Stimulated activated CD4-positive, alpha-beta T cell treated with anti-CD3 and anti-CD28 coated beads, TNF-alpha, amount 100 ng/mL, for 1 hour (primary cell): Measurements from ENCODE around the gene CHRNA7.

Experiments used
- DNase-seq, 3 donors: peaks; one replicate each; pipeline ENCODE4 v3.0.0-alpha.2; 2020; ENCODE audit warnings: low read depth in 3 of 3, low spot score in 1 of 3

Gene CHRNA7

DNA sequence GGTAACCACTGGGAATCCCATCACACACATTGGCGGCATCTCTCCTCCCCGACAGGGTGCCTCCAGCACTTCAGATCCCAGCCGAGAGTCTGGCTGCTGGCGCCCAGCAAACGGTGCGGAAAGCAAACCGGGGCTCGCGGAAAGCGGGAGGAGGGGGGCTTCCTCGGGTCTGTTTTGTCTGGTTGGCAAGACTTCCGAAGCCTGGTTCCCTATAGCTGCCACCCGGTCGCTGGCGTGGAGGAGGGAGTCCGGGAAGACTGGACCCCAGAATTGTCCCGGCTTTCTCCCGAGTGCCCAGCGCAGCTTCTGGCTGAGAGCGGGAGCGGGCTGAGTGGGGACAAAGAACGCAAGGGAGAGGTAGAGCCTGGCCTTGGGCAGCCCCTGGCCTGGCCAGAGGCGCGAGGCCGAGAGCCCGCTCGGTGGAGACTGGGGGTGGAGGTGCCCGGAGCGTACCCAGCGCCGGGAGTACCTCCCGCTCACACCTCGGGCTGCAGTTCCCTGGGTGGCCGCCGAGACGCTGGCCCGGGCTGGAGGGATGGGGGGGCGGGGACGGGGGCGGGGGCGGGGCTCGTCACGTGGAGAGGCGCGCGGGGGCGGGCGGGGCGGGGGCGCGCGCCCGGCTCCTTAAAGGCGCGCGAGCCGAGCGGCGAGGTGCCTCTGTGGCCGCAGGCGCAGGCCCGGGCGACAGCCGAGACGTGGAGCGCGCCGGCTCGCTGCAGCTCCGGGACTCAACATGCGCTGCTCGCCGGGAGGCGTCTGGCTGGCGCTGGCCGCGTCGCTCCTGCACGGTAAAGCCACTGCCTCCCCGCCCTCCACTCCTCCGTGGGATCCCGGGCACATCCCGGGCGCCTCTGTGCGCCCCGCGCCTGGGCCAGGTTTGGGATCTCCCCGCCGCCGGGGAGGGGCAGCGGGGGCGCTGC lies at the start of gene CHRNA7:
CHRNA7 (plus strand) TSS at position 654 of the 920 bp plus-strand sequence; CDS start at position 734, 80 bp downstream.
- no peak for DNase-seq

DNA sequence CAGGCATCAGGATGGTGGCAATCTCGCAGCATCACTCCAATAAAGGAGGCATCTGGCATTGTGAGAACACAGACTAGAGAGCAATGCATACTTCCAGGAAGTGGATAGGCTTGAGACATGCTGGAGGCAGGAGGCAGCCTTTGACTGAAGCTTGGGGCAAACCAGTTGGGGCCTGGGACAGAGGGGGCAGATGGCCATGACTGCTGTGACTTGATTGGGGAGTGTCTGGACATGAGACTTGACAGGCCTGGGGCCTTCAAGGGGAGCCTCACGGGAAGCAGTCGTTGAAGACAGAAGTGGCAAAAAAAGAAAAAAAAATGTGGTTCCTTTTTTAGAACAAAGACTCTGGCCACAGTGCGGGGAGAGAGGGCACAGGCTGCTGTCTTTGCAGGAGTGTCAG lies 44.7 kb upstream of the CHRNA7 start:
- DNase-seq: no peak

GRCh38 chr15:31993062-31993461 lies 37.3 kb upstream of the CHRNA7 start:
- no peak for DNase-seq

DNA sequence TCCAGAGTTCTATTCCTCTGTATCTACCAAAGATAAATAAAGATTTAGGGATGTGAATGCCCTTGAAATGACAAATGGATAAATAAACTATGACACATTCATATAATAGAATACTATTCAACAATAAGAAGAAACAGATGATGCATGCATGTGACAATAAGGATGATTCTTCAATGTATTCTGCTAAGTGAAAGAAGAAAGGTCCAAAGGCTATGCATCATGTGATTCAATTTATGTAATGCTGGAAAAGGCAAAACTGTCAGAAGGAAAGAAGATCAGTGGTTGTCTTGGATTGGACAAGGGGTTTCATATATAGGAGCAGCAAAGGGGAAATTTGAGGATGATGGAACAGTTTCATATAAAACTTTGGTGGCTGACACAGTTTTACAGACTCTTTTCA lies 32.6 kb upstream of the CHRNA7 start:
- DNase-seq: no peak

- no peak for DNase-seq
These were observed 26.8 kb upstream of the CHRNA7 start for GRCh38 chr15:32003558-32003957.

- no peak for DNase-seq
These were observed 26.1 kb upstream of the CHRNA7 start for GRCh38 chr15:32004249-32004648.

GRCh38 chr15:32007355-32007960 lies 22.9 kb upstream of the CHRNA7 start:
- no peak for DNase-seq

DNA sequence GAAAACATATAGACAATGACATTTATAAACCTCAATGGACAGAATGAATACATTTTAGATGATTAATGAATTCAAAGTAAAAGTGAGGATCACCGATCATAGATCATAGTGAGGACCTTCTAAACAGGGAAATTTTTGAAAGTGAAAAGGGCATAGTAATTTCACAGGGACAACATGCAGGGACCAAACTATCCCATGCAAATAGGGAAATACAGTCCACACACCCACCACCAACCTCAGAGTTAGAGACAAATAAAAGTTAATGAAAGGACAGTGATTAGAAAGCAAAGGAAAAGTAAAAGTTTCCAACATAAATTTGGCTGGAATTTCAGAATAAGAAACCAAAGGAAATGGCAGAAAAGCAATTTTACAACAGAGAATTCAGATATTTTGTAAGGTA lies 15.4 kb upstream of the CHRNA7 start:
- DNase-seq: no peak

- no peak for DNase-seq
These were observed 10.2 kb upstream of the CHRNA7 start for GRCh38 chr15:32020156-32020555.

- DNase-seq: no peak
These were observed 1.4 kb upstream of the CHRNA7 start for GRCh38 chr15:32028921-32029320.

- DNase-seq: no peak
These were observed 880 bp upstream of the CHRNA7 start for GRCh38 chr15:32029409-32029861.

DNA sequence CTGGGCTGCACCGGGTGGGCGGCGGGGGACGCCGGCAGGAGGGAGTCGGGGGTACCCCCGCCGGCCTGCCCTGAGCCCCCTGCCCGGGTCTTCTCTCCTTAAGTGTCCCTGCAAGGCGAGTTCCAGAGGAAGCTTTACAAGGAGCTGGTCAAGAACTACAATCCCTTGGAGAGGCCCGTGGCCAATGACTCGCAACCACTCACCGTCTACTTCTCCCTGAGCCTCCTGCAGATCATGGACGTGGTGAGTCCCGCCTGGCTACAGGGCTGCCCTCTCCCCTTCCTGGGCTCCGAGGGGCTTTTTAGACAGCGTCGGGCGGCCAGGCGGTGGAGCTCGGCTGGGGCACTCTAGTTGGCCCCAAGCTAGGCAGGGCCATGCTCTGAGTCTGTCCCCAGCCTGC lies 480 bp downstream of the CHRNA7 start:
- DNase-seq: no peak

DNA sequence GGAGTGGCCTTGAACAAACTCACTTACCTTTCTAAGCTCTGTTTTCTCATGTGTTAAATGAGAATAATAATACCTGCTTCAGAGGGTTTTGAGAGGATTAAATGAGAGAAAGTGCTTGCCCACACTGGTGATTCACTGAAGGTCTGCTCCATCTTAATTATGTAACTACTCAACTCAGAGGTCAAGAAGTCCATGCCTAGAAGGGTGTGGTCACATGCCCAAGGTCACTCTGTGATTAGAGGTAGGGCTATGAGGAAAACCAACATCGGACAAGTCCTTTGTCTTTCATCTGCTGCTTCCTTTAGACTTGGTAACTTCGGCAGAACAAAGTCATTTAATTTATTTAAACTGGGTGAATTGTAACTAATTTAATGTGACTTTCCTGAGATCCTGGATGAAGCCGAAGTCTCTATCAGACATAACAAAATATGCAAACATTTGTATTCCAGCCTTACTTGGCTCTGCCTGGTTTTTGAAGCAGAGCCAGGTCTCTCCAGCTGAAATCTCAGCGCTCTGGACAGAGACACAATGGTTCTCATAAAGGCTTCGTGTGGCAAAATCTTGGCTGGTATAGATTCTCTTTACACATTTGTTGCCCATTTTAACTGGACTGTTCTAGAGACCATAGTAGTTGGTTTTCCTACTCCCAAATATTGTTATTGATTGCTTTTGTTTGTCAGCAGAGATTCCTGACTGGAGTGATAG lies 3.0 kb downstream of the CHRNA7 start:
- DNase-seq: no peak

GRCh38 chr15:32034106-32034505 lies 3.8 kb downstream of the CHRNA7 start:
- DNase-seq: no peak

DNA sequence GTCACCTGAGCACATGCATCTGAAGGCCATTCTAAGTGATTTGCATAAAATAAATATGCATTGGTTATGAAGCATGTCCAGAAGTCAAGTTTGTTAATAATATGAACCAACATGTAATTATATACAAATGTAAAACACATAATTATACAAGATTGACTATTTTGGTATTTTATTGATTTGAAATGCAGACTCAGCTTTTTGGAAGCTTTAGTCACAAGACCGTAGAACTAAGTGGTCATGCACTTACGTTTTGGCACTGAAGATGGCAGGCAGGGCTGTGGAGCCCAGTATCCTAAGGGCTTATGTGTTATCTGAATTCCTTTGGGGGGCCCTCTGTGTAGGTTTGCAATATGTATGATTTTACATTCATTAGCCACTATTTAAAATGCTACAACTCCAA lies 5.0 kb downstream of the CHRNA7 start:
- DNase-seq: no peak

GRCh38 chr15:32036971-32037370 lies 6.7 kb downstream of the CHRNA7 start:
- DNase-seq: no peak

GRCh38 chr15:32041294-32041693 lies 11.0 kb downstream of the CHRNA7 start:
- DNase-seq: no peak

DNA sequence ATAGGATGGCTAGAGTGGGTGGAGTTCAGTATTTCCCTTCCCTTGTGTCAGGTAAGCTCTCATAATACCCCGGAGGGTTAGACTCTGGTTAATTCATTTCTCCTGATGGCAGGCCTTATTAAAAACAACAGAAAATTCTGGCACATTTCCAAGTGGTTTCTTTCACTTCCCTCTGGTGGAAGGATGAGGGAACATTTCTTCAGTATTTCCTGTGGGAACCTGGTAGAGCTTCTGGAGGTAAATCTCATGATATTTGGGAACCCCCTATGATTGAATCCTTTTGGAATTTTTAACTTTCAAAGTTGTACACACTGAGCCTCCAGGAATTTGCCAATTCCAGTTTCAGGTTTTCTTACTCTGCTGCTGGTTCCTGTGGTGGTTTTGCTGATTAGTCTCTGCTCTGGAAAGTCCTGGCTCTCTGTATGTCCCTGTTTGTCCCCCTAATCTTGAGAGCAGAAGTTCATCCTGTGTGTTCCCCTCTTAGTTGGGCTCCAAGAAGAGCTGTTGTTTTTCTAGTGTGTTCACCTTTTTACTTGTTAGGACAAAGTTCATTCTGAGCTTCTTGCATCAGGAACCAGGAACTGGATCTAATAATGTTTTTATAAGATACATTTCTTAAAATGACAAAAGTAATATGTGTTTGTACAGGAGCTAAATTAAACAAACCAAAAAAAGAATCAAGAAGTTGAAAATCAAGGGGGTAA lies 12.1 kb downstream of the CHRNA7 start:
- DNase-seq: no peak

- no peak for DNase-seq
These were observed 23.4 kb downstream of the CHRNA7 start for GRCh38 chr15:32053719-32054118.

- DNase-seq: no peak
These were observed 27.6 kb downstream of the CHRNA7 start for GRCh38 chr15:32057876-32058425.

GRCh38 chr15:32060706-32061105 lies 30.4 kb downstream of the CHRNA7 start:
- DNase-seq: no peak
